GM12874 (cell line): ENCODE data around the gene VPS39.

Experiments
- CTCF ChIP-seq: IDR thresholded peaks from 2 replicates; pipeline ENCODE4 v1.5.1; 2011; ENCODE audit warnings: low read depth, mild to moderate bottlenecking, control low read depth, low read length, moderate library complexity; ENCODE audit not compliant: insufficient read depth

VPS39 gene

DNA sequence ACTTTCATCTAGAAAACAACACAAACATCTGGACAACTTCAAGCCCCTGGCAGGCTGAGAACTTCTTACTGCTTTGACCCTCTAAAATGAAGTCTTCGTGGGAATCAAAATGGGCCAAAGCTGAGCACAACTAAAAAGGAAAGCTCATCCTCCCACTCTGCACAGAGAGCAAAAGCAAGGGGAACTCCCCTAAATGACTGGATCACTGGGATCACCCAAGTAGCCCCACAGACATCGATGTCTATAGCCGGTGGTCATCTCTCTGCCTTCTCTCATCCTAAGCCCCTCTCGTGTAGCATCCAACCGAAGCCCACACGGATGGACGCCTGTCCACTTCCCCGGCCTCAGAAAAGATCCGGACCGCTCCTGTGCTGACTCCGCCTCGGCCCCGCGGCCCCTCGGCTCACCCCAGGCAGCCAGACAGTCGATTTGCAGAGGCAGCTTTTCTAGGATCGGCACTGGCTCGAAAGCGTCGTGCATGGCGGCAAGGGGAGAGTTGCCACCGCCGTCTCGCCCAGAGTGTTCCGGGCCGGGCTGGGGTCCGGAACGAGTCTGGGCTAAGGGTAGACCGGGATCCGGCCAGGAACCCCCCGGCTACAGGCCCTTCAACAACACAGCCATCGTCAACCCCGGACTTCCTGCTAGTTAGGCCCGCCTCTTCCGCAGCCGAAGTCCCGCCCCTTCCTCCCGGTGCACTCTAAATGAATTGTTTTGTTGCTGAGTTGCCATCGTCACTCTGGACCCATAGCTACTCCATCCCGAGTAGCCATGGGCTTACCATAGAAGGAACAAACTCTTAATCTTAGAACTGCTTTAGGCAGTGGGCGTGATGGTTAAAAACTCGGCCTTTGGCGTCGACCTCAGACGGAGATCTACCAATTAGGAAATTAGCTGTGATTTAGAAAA is at the start of gene VPS39:
TSS of gene VPS39 (minus strand) at position 631 of the 906 bp plus-strand sequence. CDS start at position 480, 151 bp downstream.
- no peak for TF ChIP-seq CTCF

- TF ChIP-seq CTCF: no peak
These were observed 45.2 kb upstream of the VPS39 start for GRCh38 chr15:42253300-42253699.

- TF ChIP-seq CTCF: no peak
These were observed 32.7 kb upstream of the VPS39 start for GRCh38 chr15:42240823-42241222.

- TF ChIP-seq CTCF: no peak
These were observed 31.6 kb upstream of the VPS39 start for GRCh38 chr15:42239528-42240182.

- no peak for TF ChIP-seq CTCF
These were observed 25.0 kb upstream of the VPS39 start for GRCh38 chr15:42233107-42233506.

GRCh38 chr15:42232606-42233005 is 24.5 kb upstream of the VPS39 start:
- no peak for TF ChIP-seq CTCF

DNA sequence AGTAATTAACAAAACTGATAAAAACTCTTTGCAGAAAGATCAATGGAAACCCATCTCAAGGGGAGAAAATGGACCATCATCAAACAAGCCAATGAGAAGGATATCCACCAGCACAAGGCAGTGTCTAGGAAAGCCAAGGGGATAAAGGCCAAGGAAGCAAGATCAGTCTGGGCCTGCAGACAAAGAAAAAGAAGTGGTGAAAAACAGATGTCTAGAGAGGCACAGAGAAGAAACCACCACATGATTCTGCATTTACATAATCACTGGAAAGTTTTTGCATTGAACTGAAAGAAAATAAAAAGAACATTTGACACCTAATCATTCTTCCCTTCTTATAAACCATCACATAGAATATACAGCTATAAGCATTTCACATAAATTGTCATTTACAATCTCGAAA is 23.0 kb upstream of the VPS39 start:
- TF ChIP-seq CTCF: no peak
